WTC11 (cell line): ENCODE measurements around the gene AVPR1A. TPM values are rescaled to one million over a fixed set of nuclear protein-coding genes. Genes with fewer than 3 reads are reported as not detected.

Source experiments
- ATF1 ChIP-seq: sonication (generic); formaldehyde crosslinking; IDR thresholded peaks from 2 replicates; pipeline ENCODE4 v1.8.1; 2023; ENCODE audit warnings: mild to moderate bottlenecking, moderate library complexity, missing genetic modification reagents
- EMX1 ChIP-seq: fragments of 250-450 bp; sonication (Bioruptor Pico); IDR thresholded peaks from 2 replicates; pipeline ENCODE4 v1.8.0; 2021; ENCODE audit warnings: mild to moderate bottlenecking
- ESRRA ChIP-seq: sonication (generic); formaldehyde crosslinking; IDR thresholded peaks from 2 replicates; pipeline ENCODE4 v1.8.1; 2022; ENCODE audit warnings: mild to moderate bottlenecking, missing genetic modification reagents, borderline replicate concordance
- FOXP1 ChIP-seq: sonication (generic); formaldehyde crosslinking; IDR thresholded peaks from 2 replicates; pipeline ENCODE4 v1.8.0; 2022; ENCODE audit warnings: missing genetic modification reagents, mild to moderate bottlenecking, moderate library complexity, borderline replicate concordance
- NFE2L1 ChIP-seq: sonication (generic); formaldehyde crosslinking; IDR thresholded peaks from 2 replicates; pipeline ENCODE4 v1.8.1; 2023; ENCODE audit warnings: missing genetic modification reagents
- NR3C1 ChIP-seq: sonication (generic); formaldehyde crosslinking; conservative IDR thresholded peaks from 2 replicates; pipeline ENCODE4 v1.8.1; 2023; ENCODE audit warnings: low read depth, mild to moderate bottlenecking, missing genetic modification reagents
- RELA ChIP-seq: sonication (generic); formaldehyde crosslinking; IDR thresholded peaks from 2 replicates; pipeline ENCODE4 v1.8.1; 2022; ENCODE audit warnings: missing genetic modification reagents, mild to moderate bottlenecking, borderline replicate concordance
- TCF7 ChIP-seq: sonication (generic); formaldehyde crosslinking; IDR thresholded peaks from 2 replicates; pipeline ENCODE4 v1.8.0; 2022; ENCODE audit warnings: mild to moderate bottlenecking, low read depth, missing genetic modification reagents, moderate library complexity
- TEAD1 ChIP-seq: sonication (generic); formaldehyde crosslinking; IDR thresholded peaks from 2 replicates; pipeline ENCODE4 v1.8.0; 2022; ENCODE audit warnings: mild to moderate bottlenecking, missing genetic modification reagents
- ZNF121 ChIP-seq: sonication (generic); formaldehyde crosslinking; IDR thresholded peaks from 2 replicates; pipeline ENCODE4 v1.8.0; 2023; ENCODE audit warnings: missing genetic modification reagents
- total RNA-seq: library from RNA; stranded (reverse); gene quantifications from 3 replicates; pipeline ENCODE4 v1.2.3, GENCODE V29; 2021
- TF ChIP-seq, protein P1 (sequence below): sonication (generic); formaldehyde crosslinking; IDR thresholded peaks from 2 replicates; pipeline ENCODE4 v1.8.0; 2023; ENCODE audit warnings: missing genetic modification reagents
- TF ChIP-seq, protein P2 (sequence below): sonication (generic); formaldehyde crosslinking; IDR thresholded peaks from 2 replicates; pipeline ENCODE4 v1.8.0; 2022; ENCODE audit warnings: mild to moderate bottlenecking, missing genetic modification reagents
- TF ChIP-seq, protein P3 (sequence below): sonication (generic); formaldehyde crosslinking; IDR thresholded peaks from 2 replicates; pipeline ENCODE4 v1.8.0; 2023; ENCODE audit warnings: missing genetic modification reagents, mild to moderate bottlenecking, borderline replicate concordance
- TF ChIP-seq, protein P4 (sequence below): sonication (generic); formaldehyde crosslinking; IDR thresholded peaks from 2 replicates; pipeline ENCODE4 v1.8.1; 2023; ENCODE audit warnings: mild to moderate bottlenecking, missing genetic modification reagents, borderline replicate concordance
- TF ChIP-seq, protein P5 (sequence below): fragments of 250-450 bp; sonication (Bioruptor Pico); IDR thresholded peaks from 2 replicates; pipeline ENCODE4 v1.9.0; 2021; ENCODE audit warnings: mild to moderate bottlenecking, borderline replicate concordance

AVPR1A gene
- total RNA-seq, 1 experiment from 2014 or later: 0.24 TPM

DNA sequence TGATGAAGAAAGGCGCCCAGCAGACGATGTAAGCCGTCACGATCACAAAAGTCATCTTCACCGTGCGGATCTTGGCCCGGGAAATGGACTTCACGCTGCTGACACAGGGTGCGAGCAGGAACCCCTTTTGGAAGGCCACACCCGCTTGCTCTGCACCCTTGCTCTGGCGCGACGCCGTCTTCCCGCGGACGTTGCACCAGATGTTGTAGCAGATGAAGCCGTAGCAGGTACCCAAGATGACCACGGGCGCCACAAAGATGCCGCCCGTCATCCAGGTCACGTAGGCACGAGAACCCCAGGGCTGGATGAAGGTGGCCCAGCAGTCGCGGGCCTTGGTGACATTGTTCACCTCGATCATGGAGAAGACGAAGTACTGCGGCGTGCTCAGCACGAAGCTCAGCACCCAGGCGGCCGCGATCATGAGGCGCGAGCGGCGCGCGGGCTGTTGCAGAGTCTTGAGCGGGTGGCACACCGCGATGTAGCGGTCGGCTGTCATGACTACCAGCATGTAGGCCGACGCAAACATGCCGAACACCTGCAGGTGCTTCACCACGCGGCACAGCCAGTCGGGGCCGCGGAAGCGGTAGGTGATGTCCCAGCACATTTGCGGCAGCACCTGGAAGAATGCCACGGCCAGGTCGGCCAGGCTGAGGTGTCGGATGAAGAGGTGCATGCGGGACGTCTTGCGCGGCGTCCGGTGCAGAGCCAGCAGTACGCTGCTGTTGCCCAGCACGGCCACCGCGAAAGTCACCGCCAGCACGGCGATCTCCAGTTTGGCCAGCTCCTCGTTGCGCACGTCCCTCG, 890 bp downstream of the AVPR1A start (continued):
- TF ChIP-seq ZNF121 (CRISPR knock-in tag): no peak; the same call in 1 of the 2 replicates
- TF ChIP-seq, protein P1, sequence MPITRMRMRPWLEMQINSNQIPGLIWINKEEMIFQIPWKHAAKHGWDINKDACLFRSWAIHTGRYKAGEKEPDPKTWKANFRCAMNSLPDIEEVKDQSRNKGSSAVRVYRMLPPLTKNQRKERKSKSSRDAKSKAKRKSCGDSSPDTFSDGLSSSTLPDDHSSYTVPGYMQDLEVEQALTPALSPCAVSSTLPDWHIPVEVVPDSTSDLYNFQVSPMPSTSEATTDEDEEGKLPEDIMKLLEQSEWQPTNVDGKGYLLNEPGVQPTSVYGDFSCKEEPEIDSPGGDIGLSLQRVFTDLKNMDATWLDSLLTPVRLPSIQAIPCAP: peak; percentile 41; the same call in 1 of the 2 replicates
- 0 out of 2 replicates have a peak, but pooled peaks have one; percentile 25 for TF ChIP-seq NR3C1 (CRISPR knock-in tag)
- TF ChIP-seq, protein P2, sequence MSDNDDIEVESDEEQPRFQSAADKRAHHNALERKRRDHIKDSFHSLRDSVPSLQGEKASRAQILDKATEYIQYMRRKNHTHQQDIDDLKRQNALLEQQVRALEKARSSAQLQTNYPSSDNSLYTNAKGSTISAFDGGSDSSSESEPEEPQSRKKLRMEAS (CRISPR knock-in tag): peak; percentile 95
- TF ChIP-seq, protein P3, sequence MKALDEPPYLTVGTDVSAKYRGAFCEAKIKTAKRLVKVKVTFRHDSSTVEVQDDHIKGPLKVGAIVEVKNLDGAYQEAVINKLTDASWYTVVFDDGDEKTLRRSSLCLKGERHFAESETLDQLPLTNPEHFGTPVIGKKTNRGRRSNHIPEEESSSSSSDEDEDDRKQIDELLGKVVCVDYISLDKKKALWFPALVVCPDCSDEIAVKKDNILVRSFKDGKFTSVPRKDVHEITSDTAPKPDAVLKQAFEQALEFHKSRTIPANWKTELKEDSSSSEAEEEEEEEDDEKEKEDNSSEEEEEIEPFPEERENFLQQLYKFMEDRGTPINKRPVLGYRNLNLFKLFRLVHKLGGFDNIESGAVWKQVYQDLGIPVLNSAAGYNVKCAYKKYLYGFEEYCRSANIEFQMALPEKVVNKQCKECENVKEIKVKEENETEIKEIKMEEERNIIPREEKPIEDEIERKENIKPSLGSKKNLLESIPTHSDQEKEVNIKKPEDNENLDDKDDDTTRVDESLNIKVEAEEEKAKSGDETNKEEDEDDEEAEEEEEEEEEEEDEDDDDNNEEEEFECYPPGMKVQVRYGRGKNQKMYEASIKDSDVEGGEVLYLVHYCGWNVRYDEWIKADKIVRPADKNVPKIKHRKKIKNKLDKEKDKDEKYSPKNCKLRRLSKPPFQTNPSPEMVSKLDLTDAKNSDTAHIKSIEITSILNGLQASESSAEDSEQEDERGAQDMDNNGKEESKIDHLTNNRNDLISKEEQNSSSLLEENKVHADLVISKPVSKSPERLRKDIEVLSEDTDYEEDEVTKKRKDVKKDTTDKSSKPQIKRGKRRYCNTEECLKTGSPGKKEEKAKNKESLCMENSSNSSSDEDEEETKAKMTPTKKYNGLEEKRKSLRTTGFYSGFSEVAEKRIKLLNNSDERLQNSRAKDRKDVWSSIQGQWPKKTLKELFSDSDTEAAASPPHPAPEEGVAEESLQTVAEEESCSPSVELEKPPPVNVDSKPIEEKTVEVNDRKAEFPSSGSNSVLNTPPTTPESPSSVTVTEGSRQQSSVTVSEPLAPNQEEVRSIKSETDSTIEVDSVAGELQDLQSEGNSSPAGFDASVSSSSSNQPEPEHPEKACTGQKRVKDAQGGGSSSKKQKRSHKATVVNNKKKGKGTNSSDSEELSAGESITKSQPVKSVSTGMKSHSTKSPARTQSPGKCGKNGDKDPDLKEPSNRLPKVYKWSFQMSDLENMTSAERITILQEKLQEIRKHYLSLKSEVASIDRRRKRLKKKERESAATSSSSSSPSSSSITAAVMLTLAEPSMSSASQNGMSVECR (CRISPR knock-in tag): peak; percentile 57; the same call in 1 of the 2 replicates
- TF ChIP-seq EMX1: no peak
- peak; percentile 78; the same call in 1 of the 2 replicates for TF ChIP-seq ESRRA (CRISPR knock-in tag)
- TF ChIP-seq, protein P4, sequence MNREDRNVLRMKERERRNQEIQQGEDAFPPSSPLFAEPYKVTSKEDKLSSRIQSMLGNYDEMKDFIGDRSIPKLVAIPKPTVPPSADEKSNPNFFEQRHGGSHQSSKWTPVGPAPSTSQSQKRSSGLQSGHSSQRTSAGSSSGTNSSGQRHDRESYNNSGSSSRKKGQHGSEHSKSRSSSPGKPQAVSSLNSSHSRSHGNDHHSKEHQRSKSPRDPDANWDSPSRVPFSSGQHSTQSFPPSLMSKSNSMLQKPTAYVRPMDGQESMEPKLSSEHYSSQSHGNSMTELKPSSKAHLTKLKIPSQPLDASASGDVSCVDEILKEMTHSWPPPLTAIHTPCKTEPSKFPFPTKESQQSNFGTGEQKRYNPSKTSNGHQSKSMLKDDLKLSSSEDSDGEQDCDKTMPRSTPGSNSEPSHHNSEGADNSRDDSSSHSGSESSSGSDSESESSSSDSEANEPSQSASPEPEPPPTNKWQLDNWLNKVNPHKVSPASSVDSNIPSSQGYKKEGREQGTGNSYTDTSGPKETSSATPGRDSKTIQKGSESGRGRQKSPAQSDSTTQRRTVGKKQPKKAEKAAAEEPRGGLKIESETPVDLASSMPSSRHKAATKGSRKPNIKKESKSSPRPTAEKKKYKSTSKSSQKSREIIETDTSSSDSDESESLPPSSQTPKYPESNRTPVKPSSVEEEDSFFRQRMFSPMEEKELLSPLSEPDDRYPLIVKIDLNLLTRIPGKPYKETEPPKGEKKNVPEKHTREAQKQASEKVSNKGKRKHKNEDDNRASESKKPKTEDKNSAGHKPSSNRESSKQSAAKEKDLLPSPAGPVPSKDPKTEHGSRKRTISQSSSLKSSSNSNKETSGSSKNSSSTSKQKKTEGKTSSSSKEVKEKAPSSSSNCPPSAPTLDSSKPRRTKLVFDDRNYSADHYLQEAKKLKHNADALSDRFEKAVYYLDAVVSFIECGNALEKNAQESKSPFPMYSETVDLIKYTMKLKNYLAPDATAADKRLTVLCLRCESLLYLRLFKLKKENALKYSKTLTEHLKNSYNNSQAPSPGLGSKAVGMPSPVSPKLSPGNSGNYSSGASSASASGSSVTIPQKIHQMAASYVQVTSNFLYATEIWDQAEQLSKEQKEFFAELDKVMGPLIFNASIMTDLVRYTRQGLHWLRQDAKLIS (CRISPR knock-in tag): no peak
- peak; percentile 17 for TF ChIP-seq TEAD1 (CRISPR knock-in tag)
- 0 out of 2 replicates have a peak, but pooled peaks have one; percentile 45 for TF ChIP-seq ATF1 (CRISPR knock-in tag)
- peak; percentile 92 for TF ChIP-seq NFE2L1 (CRISPR knock-in tag)
- peak; percentile 97 for TF ChIP-seq FOXP1 (CRISPR knock-in tag)
- TF ChIP-seq, protein P5, sequence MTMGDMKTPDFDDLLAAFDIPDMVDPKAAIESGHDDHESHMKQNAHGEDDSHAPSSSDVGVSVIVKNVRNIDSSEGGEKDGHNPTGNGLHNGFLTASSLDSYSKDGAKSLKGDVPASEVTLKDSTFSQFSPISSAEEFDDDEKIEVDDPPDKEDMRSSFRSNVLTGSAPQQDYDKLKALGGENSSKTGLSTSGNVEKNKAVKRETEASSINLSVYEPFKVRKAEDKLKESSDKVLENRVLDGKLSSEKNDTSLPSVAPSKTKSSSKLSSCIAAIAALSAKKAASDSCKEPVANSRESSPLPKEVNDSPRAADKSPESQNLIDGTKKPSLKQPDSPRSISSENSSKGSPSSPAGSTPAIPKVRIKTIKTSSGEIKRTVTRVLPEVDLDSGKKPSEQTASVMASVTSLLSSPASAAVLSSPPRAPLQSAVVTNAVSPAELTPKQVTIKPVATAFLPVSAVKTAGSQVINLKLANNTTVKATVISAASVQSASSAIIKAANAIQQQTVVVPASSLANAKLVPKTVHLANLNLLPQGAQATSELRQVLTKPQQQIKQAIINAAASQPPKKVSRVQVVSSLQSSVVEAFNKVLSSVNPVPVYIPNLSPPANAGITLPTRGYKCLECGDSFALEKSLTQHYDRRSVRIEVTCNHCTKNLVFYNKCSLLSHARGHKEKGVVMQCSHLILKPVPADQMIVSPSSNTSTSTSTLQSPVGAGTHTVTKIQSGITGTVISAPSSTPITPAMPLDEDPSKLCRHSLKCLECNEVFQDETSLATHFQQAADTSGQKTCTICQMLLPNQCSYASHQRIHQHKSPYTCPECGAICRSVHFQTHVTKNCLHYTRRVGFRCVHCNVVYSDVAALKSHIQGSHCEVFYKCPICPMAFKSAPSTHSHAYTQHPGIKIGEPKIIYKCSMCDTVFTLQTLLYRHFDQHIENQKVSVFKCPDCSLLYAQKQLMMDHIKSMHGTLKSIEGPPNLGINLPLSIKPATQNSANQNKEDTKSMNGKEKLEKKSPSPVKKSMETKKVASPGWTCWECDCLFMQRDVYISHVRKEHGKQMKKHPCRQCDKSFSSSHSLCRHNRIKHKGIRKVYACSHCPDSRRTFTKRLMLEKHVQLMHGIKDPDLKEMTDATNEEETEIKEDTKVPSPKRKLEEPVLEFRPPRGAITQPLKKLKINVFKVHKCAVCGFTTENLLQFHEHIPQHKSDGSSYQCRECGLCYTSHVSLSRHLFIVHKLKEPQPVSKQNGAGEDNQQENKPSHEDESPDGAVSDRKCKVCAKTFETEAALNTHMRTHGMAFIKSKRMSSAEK (CRISPR knock-in tag): no peak
- TF ChIP-seq RELA: peak; percentile 68; the same call in 1 of the 2 replicates
- TF ChIP-seq TCF7 (CRISPR knock-in tag): peak; percentile 57; the same call in 1 of the 2 replicates
